ENCODE measurements around the gene ABCA13.
A peak's percentile ranks its signal among the peaks of the same experiment; 100 is the strongest.

ABCA13 gene

GRCh38 chr7:48126037-48126436, 45.2 kb upstream of the ABCA13 start:
- Histone ChIP-seq H3K36me3 (ENCODE audit: control insufficient read depth in 2 of 2, insufficient read depth in 1 of 2, low read length in 2 of 2) (no peaks in the 10 kb centered on the region), H3K4me1 (ENCODE audit: control insufficient read depth, insufficient read depth, low read length) (no peaks in the 10 kb centered on the region), H3K27ac (ENCODE audit: extremely low read depth, low read depth, low read length) (no peak overlapping the region), H3K9me3 (ENCODE audit: control insufficient read depth, insufficient read depth, low read depth, low read length) (no peaks in the 10 kb centered on the region), H3K4me3 (ENCODE audit: low read depth, low read length) (no peak overlapping the region)
- TF ChIP-seq IKZF3 (tag by site-specific recombination; IDR thresholded peaks at IDR 0.05) (no peak), ZNF596 (tag by site-specific recombination; IDR thresholded peaks at IDR 0.05) (peak; percentile 32; the same call in 1 of the 2 replicates)
- ChIA-PET CTCF (interaction anchor here (1.3 kb wide), 1 partner anchor 16 kb away, joined by 5 read pairs; no protein-coding TSS in a partner anchor), POLR2A (no interaction called here)

- CTCF ChIA-PET: no interaction called here
- no peaks in the 10 kb centered on the region for H3K36me3 ChIP-seq (ENCODE audit: control insufficient read depth in 2 of 2, insufficient read depth in 1 of 2, low read length in 2 of 2)
Observed at GRCh38 chr7:48130658-48131108, 40.6 kb upstream of the ABCA13 start.

GRCh38 chr7:48132792-48133191, 38.5 kb upstream of the ABCA13 start:
- Histone ChIP-seq H3K27ac (ENCODE audit: extremely low read depth, low read depth, low read length) (no peak overlapping the region), H3K9me3 (ENCODE audit: control insufficient read depth, insufficient read depth, low read depth, low read length) (no peaks in the 10 kb centered on the region), H3K4me1 (ENCODE audit: control insufficient read depth, insufficient read depth, low read length) (no peaks in the 10 kb centered on the region), H3K36me3 (ENCODE audit: control insufficient read depth in 2 of 2, insufficient read depth in 1 of 2, low read length in 2 of 2) (no peaks in the 10 kb centered on the region), H3K4me3 (ENCODE audit: low read depth, low read length) (no peak overlapping the region)
- ChIA-PET CTCF (interaction anchor here (1.1 to 1.4 kb wide), 2 partner anchors 22 to 188 kb away, joined by 4 to 6 read pairs; no protein-coding TSS in a partner anchor), POLR2A (no interaction called here)
- TF ChIP-seq ZNF184 (tag by site-specific recombination; IDR thresholded peaks at IDR 0.05): no peak
- no peak for TF ChIP-seq RBAK (tag by site-specific recombination; IDR thresholded peaks at IDR 0.05)
- no peak for TF ChIP-seq ZNF132 (tag by site-specific recombination; IDR thresholded peaks at IDR 0.05; ENCODE audit: borderline replicate concordance)
- TF ChIP-seq ZNF596 (tag by site-specific recombination; IDR thresholded peaks at IDR 0.05): no peak
- no peak for TF ChIP-seq ZNF639 (tag by site-specific recombination; IDR thresholded peaks at IDR 0.05)

More at GRCh38 chr7:48130658-48131108, 40.6 kb upstream of the ABCA13 start:
- Histone ChIP-seq H3K27ac (ENCODE audit: extremely low read depth, low read depth, low read length) (no peak overlapping the region), H3K9me3 (ENCODE audit: control insufficient read depth, insufficient read depth, low read depth, low read length) (no peaks in the 10 kb centered on the region), H3K4me3 (ENCODE audit: low read depth, low read length) (no peak overlapping the region), H3K4me1 (ENCODE audit: control insufficient read depth, insufficient read depth, low read length) (no peaks in the 10 kb centered on the region)
- POLR2A ChIA-PET: no interaction called here
- TF ChIP-seq REST (tag by site-specific recombination; IDR thresholded peaks at IDR 0.05): no peak
- no peak for TF ChIP-seq REPIN1 (tag by site-specific recombination; IDR thresholded peaks at IDR 0.05; ENCODE audit: low read depth)

- POLR2A ChIA-PET: no interaction called here
- Histone ChIP-seq H3K4me1 (ENCODE audit: control insufficient read depth, insufficient read depth, low read length) (no peaks in the 10 kb centered on the region), H3K27ac (ENCODE audit: extremely low read depth, low read depth, low read length) (no peak overlapping the region), H3K36me3 (ENCODE audit: control insufficient read depth in 2 of 2, insufficient read depth in 1 of 2, low read length in 2 of 2) (no peaks in the 10 kb centered on the region), H3K9me3 (ENCODE audit: control insufficient read depth, insufficient read depth, low read depth, low read length) (no peaks in the 10 kb centered on the region), H3K4me3 (ENCODE audit: low read depth, low read length) (no peak overlapping the region)
- no peak for TF ChIP-seq ZNF561 (tag by site-specific recombination; IDR thresholded peaks at IDR 0.05; ENCODE audit: borderline replicate concordance)
- no peak for TF ChIP-seq ZNF704 (tag by site-specific recombination; IDR thresholded peaks at IDR 0.05)
- peak; percentile 30; the same call in 1 of the 2 replicates for TF ChIP-seq ZNF654 (tag by site-specific recombination; IDR thresholded peaks at IDR 0.05; ENCODE audit: low read depth)
- CTCF ChIA-PET: interaction anchor here (0.8 to 1.4 kb wide), 2 partner anchors 15 to 29 kb away, joined by 3 to 4 read pairs; no protein-coding TSS in a partner anchor
Observed at GRCh38 chr7:48139459-48139858, 31.8 kb upstream of the ABCA13 start.
